ACHN (cell line): ENCODE data around the gene NUCB1.
"Not testable (repeated sequence)": the region's sequence is repeated elsewhere in the genome, so short reads cannot be mapped to it uniquely, and the experiment has no call there.

Source experiments
- DNase-seq: peaks from one replicate; pipeline ENCODE4 v3.0.0-alpha.2; 2015
- in situ Hi-C: cut with HindIII; loops from 2 replicates; pipeline ENCODE4 v1.10.0; 2017; ENCODE audit warnings: low sequenced_read_pairs, low pct_ligation_motif_present, low pct_unique_long_range_greater_than_20kb

The NUCB1 gene

DNA sequence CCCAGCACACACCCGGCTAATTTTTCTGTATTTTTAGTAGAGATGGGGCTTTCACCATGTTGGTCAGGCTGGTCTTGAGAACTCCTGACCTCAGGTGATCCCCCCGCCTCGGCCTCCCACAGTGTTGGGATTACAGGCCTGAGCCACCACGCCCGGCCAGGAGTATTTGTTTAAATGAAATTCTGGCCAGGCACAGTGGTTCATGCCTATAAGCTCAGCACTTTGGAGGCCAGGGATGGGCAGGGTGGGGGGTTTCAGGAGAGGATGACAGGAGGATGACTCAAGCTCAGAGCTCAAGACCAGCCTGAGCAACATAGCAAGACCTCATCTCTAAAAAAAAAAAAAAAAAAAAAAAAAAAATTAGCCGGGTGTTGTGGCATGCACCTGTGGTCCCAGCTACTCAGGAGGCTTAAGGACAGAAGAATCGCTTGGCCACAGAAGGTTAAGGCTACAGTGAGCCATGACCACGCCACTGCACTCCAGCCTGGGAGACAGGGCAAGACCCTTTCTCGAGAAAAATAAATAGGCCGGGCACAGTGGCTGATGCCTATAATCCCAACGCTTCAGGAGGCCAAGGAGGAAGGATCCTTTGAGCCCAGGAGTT lies 25.2 kb downstream of the NUCB1 start:
- peak; percentile 47 for DNase-seq
- in situ Hi-C loops, result no loop called here

DNA sequence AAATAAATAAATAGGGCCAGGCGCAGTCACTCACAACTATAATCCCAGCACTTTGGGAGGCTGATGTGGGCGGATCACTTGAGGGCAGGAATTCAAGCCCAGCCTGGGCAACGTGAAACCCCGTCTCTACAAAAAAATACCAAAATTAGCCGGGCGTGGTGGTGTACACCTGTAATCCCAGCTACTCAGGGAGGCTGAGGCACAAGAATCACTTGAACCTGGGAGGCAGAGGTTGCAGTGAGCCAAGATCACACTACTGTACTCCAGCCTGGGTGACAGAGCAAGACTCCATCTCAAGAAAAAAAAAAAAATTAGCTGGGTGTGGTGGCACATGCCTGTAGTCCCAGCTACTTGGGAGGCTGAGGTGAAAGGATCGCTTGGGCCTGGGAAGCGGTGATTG lies 25.8 kb downstream of the NUCB1 start:
- in situ Hi-C loops, DNase-seq: not testable (repeated sequence)

DNA sequence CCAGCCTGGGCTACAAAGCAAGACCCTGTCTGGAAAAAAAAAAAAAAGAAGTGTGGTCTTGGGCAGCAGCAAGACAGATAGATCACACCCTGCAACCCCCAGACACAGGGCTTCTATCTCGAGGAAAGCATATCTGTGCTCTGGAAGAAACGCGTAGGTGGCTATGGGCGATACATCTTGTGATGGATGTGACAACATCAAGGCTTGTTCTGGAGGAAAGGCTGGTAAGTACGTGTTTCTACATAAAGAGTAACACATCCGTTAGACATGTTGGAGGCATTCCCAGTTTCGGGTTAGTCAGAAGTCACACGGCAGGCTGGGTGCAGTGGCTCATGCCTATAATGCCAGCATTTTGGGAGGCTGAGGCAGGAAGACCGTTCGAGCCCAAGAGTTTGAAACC lies 26.8 kb downstream of the NUCB1 start:
- DNase-seq, result peak; percentile 83

DNA sequence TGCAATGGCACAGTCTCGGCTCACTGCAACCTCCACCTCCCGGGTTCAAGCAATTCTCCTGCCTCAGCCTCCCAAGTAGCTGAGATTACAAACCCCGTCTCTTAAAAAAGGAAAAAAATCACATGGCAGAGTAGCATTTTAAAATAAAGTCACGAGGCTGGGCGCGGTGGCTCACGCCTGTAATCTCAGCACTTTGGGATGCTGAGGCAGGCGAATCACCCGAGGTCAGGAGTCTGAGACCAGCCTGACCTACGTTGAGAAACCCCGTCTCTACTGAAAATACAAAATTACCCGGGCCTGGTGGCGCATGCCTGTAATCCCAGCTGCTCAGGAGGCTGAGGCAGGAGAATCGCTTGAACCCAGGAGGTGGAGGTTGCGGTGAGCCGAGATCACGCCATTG lies 27.6 kb downstream of the NUCB1 start:
- in situ Hi-C loops, DNase-seq: not testable (repeated sequence)

More for the DNA sequence above, 26.8 kb downstream of the NUCB1 start:
- in situ Hi-C loops, result no loop called here

DNA sequence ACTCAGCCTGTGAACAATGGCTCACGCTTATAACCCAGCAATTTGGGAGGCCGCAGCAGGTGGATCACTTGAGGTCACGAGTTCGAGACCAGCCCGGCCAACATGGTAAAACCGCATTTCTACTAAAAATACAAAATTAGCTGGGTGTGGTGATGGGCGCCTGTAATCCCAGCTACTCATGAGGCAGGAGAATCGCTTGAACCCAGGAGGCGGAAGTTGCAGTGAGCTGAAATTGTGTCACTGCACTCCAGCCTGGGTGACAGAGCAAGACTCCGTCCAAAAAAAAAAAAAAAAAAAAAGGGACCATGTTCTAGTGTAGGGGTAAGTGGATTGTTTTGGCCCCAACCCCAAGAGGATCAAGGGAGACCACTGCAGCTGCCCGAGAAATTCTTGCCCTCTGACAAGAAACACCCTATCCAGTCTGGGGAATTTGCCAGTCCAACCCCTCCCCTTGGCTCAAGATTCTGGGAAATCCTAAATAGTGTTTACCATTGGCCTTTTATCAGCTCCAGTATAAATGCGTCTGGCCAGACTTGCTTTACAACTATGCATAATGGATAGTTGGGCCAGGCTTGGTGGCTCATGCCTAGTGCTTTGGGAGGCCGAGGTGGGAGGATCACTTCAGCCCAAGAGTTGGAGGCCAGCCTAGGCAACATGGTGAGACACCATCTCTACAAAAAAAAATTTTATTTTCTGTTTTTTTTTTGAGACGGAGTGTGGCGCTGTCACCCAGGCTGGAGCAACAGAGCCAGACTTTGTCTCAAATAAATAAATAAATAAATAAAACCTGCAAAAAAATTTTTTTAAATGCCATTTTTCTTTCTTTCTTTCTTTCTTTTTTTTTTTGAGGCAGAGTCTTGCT lies 28.3 kb downstream of the NUCB1 start:
- in situ Hi-C loops, result no loop called here
- DNase-seq, result no peak

DNA sequence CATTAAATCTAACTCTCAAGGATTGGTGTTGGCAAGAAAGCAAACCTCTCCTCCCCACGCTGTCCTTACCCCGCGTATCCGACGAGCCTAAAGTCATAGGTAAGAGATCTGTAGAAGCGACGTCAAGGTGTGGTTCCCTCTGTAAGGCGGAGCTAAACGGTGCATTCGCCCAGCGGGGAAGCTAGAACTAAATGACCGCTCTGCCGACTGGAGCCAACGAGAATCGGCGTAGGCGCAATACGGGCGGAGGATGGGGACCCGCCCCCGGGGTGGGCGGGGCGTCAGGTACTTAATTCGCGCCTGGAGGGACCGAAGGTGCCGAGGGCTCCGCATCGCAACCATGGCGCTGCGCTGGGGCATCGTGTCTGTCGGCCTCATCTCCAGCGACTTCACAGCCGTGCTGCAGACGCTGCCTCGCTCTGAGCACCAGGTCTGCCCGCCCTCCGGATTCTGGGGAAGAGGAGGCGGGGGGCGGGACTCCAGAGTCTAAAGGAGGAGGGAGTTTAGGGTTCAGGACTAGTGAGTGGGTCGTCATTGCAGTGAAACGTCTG lies 33.3 kb downstream of the NUCB1 start, which contains the start of gene DHDH:
DHDH (plus strand) TSS at position 318 of the 551 bp plus-strand sequence; CDS start at position 341, 23 bp downstream.
- DNase-seq, result peak; percentile 81

DNA sequence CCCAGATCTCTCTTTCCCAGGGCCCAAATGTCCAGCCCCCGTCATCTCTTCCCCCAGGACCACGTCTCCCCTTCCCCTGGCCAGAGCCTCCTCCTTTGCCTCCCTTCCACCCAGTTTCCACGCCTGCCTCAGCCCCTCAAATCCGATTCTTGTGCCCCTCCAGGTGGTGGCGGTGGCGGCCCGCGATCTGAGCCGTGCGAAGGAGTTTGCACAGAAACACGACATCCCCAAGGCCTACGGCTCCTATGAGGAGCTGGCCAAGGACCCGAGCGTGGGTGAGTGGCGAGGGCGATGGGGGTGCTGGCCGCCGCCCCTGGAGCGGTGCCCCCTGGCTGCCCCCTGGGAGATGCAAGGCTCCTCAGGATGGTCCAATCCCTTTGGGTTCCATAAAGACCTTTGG lies 34.7 kb downstream of the NUCB1 start:
- in situ Hi-C loops, result no loop called here
- DNase-seq, result no peak

More for the DNA sequence above, 33.3 kb downstream of the NUCB1 start, which contains the start of gene DHDH:
- in situ Hi-C loops, result no loop called here

DNA sequence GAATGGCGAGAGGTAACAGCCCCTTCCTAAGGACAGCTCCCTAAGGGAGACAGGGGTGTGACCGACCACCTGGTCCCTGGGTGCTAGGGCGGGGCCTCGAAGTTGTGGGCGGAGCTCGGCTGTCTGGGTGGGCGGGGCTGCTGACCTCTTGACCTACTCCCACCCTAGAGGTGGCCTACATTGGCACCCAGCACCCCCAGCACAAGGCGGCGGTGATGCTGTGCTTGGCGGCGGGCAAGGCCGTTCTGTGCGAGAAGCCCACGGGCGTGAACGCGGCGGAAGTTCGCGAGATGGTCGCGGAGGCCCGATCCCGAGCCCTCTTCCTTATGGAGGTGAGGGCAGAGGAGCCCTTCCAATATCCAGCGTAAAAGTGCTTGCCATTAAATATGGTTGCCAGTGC lies 35.8 kb downstream of the NUCB1 start:
- no peak for DNase-seq

DNA sequence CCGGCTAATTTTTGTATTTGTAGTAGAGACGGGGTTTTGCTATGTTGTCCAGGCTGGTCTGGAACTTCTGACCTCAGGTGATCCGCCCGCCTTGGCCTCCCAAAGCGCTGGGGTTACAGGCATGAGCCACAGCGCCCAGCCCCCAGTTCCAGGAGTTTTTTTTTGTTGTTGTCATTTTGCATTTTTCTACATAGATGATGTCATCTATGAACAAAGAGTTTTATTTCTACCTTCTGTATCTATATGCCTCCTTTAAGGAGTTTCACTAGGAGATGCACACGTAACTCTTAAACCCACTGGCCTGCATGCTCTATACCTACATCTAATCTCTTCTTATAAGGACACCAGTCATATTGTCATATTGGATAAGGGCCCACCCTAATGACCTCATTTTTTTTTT lies 38.1 kb downstream of the NUCB1 start:
- no peak for DNase-seq
- in situ Hi-C loops, result no loop called here

More for the DNA sequence above, 35.8 kb downstream of the NUCB1 start:
- in situ Hi-C loops, result no loop called here

DNA sequence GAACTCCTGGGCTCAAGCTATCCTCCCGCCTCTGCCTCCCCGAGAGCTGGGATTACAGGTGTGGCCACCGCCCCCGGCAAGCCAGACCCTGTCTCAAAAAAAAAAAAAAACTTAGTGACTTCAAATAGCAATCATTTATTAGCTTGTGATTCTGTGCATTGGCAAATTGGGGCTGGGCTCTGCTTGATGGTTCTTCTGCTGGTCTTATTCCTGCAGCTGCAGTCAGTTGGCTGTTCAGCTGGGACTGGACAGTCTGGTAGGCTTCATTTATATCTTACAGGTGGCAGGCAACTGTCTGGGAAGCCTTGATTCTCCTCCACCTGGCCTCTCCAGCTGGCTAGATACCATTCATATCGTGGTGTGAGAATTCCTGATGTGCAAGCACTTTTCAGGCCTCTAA lies 40.8 kb downstream of the NUCB1 start:
- in situ Hi-C loops, result no loop called here

DNA sequence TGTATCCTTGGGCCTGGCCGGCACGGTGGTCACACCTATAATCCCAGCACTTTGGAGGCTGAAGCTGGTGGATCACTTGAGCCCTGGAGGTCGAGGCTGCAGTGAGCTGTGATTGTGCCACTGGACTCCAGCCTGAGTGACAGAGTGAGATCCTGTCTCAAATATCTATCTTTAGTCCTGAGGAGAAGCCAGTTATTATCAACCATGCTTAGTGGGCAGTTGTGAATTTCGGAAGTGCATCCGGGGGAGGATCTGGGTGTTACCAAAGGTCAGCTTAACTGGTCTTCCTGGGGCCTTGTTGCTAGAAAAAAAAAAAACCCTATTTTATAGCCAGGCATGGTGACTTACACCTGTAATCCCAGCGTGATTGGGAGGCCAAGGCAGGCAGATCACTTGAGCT lies 43.0 kb downstream of the NUCB1 start:
- in situ Hi-C loops, result no loop called here
- DNase-seq, result no peak

More for the DNA sequence above, 40.8 kb downstream of the NUCB1 start:
- DNase-seq, result no peak

DNA sequence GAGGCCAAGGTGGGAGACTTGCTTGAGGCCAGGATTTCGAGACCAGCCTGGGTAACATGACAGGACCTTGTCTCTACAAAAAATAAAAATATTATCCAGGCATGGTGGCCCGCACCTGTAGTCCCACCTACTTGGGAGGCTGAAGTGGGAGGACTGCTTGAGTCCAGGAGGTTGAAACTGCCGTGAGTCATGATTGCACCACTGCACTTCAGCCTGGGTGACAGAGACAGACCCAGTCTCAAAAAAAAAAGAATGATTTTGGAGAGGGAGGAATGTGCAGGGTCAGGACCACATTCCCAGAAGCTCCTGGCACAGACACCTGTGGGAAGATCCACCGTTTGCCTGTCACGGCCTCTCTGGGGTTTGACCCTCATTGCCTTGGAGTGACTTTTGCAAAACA lies 45.3 kb downstream of the NUCB1 start:
- no peak for DNase-seq
- in situ Hi-C loops, result no loop called here

DNA sequence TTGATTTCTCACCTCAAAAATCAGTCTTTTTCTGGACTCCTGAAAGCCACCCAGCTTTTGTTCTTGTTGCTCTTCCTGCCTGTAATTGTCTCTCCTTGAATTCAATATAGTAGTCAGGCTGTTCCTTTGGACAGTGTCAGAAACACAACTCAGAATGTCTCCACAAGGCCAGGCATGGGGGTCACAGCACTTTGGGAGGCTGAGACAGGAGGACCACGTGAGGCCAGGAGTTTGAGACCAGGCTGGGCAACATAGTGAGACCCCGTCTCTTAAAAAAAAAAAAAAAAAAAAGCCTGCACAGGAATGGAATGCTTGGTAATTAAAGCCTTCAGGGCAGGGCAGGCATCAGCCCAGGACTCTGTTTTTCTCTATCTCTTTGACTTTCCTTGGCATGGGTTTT lies 45.7 kb downstream of the NUCB1 start:
- DNase-seq, result no peak
- in situ Hi-C loops, result no loop called here

DNA sequence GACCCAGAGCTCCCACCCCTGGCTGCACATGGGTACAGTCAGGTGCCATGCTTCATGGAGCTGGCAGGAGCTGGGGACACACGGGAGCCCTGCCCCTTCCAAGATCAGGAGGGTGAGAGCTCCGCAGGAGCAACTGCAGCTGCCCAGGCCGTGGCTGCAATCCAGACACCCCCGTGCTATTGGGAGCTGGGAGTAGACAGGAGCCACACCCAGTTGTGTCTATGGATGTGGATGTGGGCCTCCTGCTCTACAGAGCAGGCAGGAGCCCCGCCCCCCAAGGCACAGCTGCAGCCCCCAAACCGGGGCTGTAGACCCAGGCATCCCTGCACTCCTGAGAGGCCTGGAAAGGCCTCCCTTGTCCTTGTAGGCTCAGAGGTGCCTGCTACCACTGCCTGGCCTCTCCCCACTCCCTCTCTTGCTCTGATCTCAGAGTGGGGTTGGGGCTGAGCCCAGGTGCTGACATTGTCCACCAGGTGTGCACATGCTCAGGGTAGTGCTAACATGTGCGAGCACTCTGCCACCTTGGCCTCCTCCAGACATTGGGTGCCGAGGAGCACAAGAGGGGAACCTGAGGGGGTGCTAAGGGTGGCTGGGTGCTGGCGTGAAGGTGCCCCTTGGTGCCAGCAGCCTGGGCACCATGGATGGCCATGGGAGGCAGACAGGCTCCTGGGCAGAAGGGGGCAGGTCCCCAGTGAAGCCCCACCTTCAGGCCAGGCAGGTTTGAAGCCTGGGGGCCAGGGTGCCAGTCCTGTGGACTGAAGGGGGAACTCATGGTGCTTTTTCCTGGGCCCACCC lies 46.5 kb downstream of the NUCB1 start:
- in situ Hi-C loops, result no loop called here
- DNase-seq, result no peak

DNA sequence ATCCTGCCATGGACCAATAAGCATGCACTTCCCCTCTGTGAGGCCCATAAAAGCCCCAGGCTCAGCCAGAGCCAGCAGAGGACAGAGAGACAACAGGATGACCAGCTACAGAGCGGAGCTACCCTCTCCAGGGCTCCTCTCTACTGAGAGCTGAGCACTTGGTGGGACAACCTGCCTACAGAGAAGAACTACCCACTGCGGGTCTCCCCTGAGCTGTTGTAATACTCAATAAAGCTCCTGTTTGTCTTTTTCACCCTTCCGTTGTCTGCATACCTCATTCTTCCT lies 47.1 kb downstream of the NUCB1 start:
- in situ Hi-C loops, result no loop called here
- no peak for DNase-seq

DNA sequence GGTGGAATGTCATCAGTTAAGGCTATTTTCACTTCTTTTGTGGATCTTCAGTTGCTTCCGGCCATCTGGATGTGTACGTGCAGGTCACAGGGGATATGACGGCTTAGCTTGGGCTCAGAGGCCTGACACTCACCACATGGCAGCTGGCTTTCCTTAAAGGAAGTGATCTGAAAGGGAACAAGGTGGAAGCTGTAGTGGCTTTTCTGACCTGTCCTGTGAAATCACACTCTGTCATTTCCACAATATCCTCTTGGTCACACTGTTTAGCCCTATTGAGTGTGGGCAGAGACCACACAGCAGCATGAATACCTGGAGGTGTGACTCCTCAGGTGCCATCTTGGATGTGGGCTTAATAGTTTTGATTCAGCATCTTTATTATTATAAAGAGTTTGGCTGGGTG lies 50.0 kb downstream of the NUCB1 start:
- in situ Hi-C loops, result no loop called here
- no peak for DNase-seq

DNA sequence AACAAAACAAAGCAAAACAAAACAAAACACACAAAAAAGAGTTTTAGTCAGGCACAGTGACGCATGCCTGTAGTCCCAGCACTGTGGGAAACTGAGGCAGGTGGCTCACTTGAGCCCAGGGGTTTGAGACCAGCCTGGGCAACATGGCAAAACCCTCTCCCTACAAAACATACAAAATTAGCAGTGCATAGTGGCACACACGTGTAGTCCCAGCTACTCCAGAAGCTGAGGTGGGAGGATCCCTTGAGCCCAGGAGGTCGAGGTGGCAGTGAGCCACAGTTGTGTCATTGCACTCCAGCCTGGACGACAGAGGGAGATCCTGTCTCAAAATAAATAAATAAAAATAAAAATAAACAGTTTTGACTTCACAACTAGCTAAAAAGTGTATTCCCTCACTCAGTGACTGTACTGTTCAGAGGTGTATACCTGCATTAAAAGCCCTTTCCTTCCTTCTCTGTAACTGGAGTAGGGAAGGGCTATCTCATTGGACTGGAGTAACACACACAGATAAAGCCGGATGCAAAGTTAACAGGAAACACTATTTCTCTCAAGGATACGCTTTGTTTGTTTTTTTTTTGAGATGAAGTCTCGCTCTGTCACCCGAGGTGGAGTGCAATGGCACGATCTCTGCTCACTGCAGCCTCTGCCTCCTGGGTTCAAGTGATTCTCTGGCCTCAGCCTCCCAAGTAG lies 50.9 kb downstream of the NUCB1 start:
- in situ Hi-C loops, result no loop called here

DNA sequence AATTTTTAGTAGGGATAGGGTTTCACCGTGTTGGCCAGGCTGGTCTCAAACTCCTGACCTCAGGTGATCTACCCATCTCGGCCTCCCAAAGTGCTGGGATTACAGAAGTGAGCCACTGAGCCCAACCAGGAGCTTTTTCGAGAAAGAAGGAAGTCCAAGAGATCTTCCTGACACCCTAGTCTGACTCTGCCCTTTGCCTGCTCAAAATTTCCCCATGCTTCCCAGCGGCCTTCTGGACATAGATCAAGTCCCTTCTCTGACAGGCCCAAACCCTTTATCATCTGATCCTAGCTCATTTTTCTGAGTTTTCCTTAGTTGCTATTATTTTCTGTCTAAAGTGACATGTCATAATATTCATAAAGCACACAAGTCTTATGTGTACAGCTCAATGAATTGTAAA lies 53.0 kb downstream of the NUCB1 start:
- DNase-seq, result no peak
- in situ Hi-C loops, result no loop called here

More for the DNA sequence above, 50.9 kb downstream of the NUCB1 start:
- DNase-seq, result no peak
